HepG2 (cell line): Measurements from ENCODE around the gene CENPO. TPM values are rescaled to one million over a fixed set of nuclear protein-coding genes. Genes with fewer than 3 reads are reported as not detected.

ENCODE experiments used
- ATAC-seq: fragments of 200-7000 bp; cut with Tn5 transposase; 3 replicates; pipeline ENCODE4 v1.9.1; 2020; ENCODE audit warnings: mild to moderate bottlenecking, moderate library complexity
- BruUV-seq: library from RNA; stranded (reverse); fragments of 400-500 nt; replicated peaks from 2 replicates; lab custom pipeline; 2021; lab: Mats Ljungman, UMichigan
- CTCF ChIA-PET: fragments of 300-600 bp; formaldehyde crosslinking; extraction: SDS; loops from one replicate; lab custom pipeline; 2021; ENCODE audit warnings: low total read pairs, inconsistent platforms, low intra/inter-chr PET ratio; lab: Yijun Ruan, JAX
- POLR2A ChIA-PET: fragments of 350-600 bp; sonication (Branson Sonifier 250); formaldehyde crosslinking; loops from one replicate; lab custom pipeline; 2020; ENCODE audit warnings: antibody characterized with exemption, inconsistent platforms; lab: Yijun Ruan, JAX
- DNase-seq: peaks from one replicate; pipeline ENCODE4 v3.0.0-alpha.2; 2015; ENCODE audit warnings: low spot score
- FAIRE-seq: peaks from 3 replicates; lab custom pipeline; 2011; peaks lifted over from hg19 to GRCh38; lab: Jason Lieb, UNC
- H2AFZ ChIP-seq: one replicate; pipeline ENCODE4 v1.6.1; 2011; ENCODE audit warnings: low read length, inconsistent platforms
- H3K27ac ChIP-seq: fragments of 300-600 bp; 3 replicates; pipeline ENCODE4 v1.8.0; 2011; ENCODE audit warnings: mixed run types, mild to moderate bottlenecking, mixed read lengths, low read length, inconsistent platforms; ENCODE audit not compliant: insufficient read depth; ENCODE audit errors: extremely low read length
- H3K27me3 ChIP-seq, 2 experiments: fragments of 200-600 bp in 1 of 2; 2 replicates in 1 of 2; 3 replicates in 1 of 2; pipeline versions ENCODE4 v1.6.0 to v1.8.0; 2011; ENCODE audit warnings: low read length in 2 of 2, mild to moderate bottlenecking in 2 of 2, moderate library complexity in 2 of 2, inconsistent platforms in 1 of 2; ENCODE audit not compliant: insufficient read depth in 2 of 2, control insufficient read depth in 1 of 2
- H3K36me3 ChIP-seq, 2 experiments: fragments of 200-600 bp in 1 of 2; replicated peaks in 1 of 2; 2 replicates in 1 of 2; 3 replicates in 1 of 2; pipeline versions ENCODE4 v1.5.1 to v1.8.0; 2011; ENCODE audit warnings: low read length in 2 of 2, inconsistent platforms in 1 of 2; ENCODE audit not compliant: insufficient read depth in 2 of 2, control insufficient read depth in 1 of 2
- H3K4me1 ChIP-seq: 2 replicates; pipeline ENCODE4 v1.5.1; 2012; ENCODE audit warnings: low read length, inconsistent platforms; ENCODE audit not compliant: insufficient read depth
- H3K4me2 ChIP-seq: 2 replicates; pipeline ENCODE4 v1.6.0; 2011; ENCODE audit warnings: low read depth, low read length, inconsistent platforms
- H3K4me3 ChIP-seq, 3 experiments: fragments of 200-600 bp in 1 of 3; sonication (generic), shearing (Covaris generic) in 1 of 3; replicated peaks in 1 of 3; 2 replicates each; pipeline ENCODE4 v1.5.1; 2011 to 2016; ENCODE audit warnings: low read length in 3 of 3, inconsistent platforms in 2 of 3, low read depth in 2 of 3, mild to moderate bottlenecking in 2 of 3, control low read depth in 1 of 3, mixed read lengths in 1 of 3; ENCODE audit not compliant: insufficient read depth in 1 of 3
- H3K79me2 ChIP-seq: one replicate; pipeline ENCODE4 v1.6.1; 2011; ENCODE audit warnings: low read length, inconsistent platforms; ENCODE audit not compliant: insufficient read depth
- H3K9ac ChIP-seq: 2 replicates; pipeline ENCODE4 v1.6.0; 2011; ENCODE audit warnings: mild to moderate bottlenecking, low read depth, low read length, inconsistent platforms; ENCODE audit not compliant: insufficient read depth
- H3K9me3 ChIP-seq: 2 replicates; pipeline ENCODE4 v1.5.1; 2012; ENCODE audit warnings: mild to moderate bottlenecking, low read length
- H4K20me1 ChIP-seq: 2 replicates; pipeline ENCODE4 v1.6.0; 2011; ENCODE audit warnings: inconsistent platforms, mild to moderate bottlenecking, low read length, moderate library complexity; ENCODE audit not compliant: insufficient read depth
- AKNA ChIP-seq: sonication (generic); formaldehyde crosslinking; IDR thresholded peaks from 2 replicates; pipeline ENCODE4 v1.4.0; 2020; ENCODE audit warnings: missing genetic modification reagents, borderline replicate concordance
- FOXM1 ChIP-seq: sonication (generic); formaldehyde crosslinking; IDR thresholded peaks from 2 replicates; pipeline ENCODE4 v1.5.0; 2020; ENCODE audit warnings: missing genetic modification reagents
- PPARG ChIP-seq: conservative IDR thresholded peaks from 2 replicates; pipeline ENCODE4 v1.6.1; 2016; ENCODE audit warnings: missing biosample characterization, missing genetic modification reagents
- ZC3H13 ChIP-seq: sonication (generic); formaldehyde crosslinking; IDR thresholded peaks from 2 replicates; pipeline ENCODE4 v1.8.1; 2023; ENCODE audit warnings: mild to moderate bottlenecking, missing genetic modification reagents, moderate library complexity
- ZFP37 ChIP-seq: sonication (generic); formaldehyde crosslinking; IDR thresholded peaks from 2 replicates; pipeline ENCODE4 v1.4.0; 2020; ENCODE audit warnings: missing genetic modification reagents, borderline replicate concordance
- ZNF251 ChIP-seq: sonication (generic); formaldehyde crosslinking; IDR thresholded peaks from 2 replicates; pipeline ENCODE4 v1.9.0; 2021; ENCODE audit warnings: mild to moderate bottlenecking, missing genetic modification reagents
- ZNF572 ChIP-seq: sonication (generic); formaldehyde crosslinking; IDR thresholded peaks from 2 replicates; pipeline ENCODE4 v1.5.1; 2020; ENCODE audit warnings: mild to moderate bottlenecking, missing genetic modification reagents
- ZNF883 ChIP-seq: sonication (generic); formaldehyde crosslinking; IDR thresholded peaks from 2 replicates; pipeline ENCODE4 v1.5.1; 2020; ENCODE audit warnings: mild to moderate bottlenecking, missing genetic modification reagents; ENCODE audit errors: not compliant biosample characterization
- WGBS: methylation state at CpG from one replicate; pipeline ENCODE4 v1.1.6; 2017; ENCODE audit warnings: low lambda C conversion rate; 5-methylcytosine and 5-hydroxymethylcytosine counted together
- in situ Hi-C: cut with HindIII; loops from 2 replicates; pipeline ENCODE4 v1.10.0; 2017; ENCODE audit warnings: low pct_unique_long_range_greater_than_20kb; ENCODE audit not compliant: extremely low pct_ligation_motif_present
- intact Hi-C: fragments of 100-400 bp; cut with micrococcal nuclease; formaldehyde crosslinking; loops from one replicate; pipeline ENCODE4 v1.10.0; 2022; ENCODE audit not compliant: unreplicated experiment
- polyA plus RNA-seq, 8 experiments: library from polyadenylated mRNA; depleted of rRNA in 3 of 8; stranded (reverse) in 7 of 8; unstranded in 1 of 8; fragments of >200 nt; fragmentation: Illumina TruSeq in 4 of 8; extraction: Trizol in 4 of 8; gene quantifications; 2 replicates each; pipeline versions ENCODE4 v1.2.1 to v1.2.3, GENCODE V29; 2011 to 2016; ENCODE audit warnings: low read depth in 4 of 8, missing spikeins in 1 of 8, mixed read lengths in 1 of 8; ENCODE audit not compliant: insufficient read depth in 1 of 8
- total RNA-seq, 5 experiments: library from RNA; depleted of rRNA; stranded (reverse); fragments of >200 nt; fragmentation: Illumina TruSeq; extraction: Trizol; gene quantifications; 2 replicates each; pipeline ENCODE4 v1.2.3, GENCODE V29; 2016; ENCODE audit warnings: low read depth in 1 of 5

The CENPO gene
- total and polyA plus RNA-seq, 2 of the 13 experiments (the other 11 are each of a cell fraction or from before 2014, with no cell fraction given): 19.7 to 35.5 TPM

DNA sequence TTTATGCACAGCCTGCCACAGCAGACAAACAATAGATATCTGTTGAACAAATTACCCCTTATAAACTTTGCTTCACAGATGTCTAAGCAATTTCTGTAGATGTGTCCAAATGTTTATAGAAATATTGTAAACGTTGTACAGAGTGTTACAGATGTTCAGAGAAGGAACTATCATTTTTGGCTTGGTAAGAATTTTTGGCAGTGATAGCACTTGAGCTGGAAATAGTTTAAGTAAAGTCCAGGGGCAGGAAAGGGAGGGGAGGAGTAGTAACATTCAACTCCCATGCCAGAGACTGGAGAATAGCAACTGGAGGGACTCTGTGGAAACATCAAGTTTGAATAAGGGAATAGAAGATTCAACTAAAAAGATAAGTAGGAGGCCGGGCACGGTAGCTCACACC, 4.4 kb upstream of the CENPO start:
- intact Hi-C loops: no loop called here
- peaks cover 29% of the 10 kb centered on the region for H3K4me1 ChIP-seq
- DNase-seq: no peak
- H3K27ac ChIP-seq: no peak overlapping the region
- TF ChIP-seq ZFP37 (CRISPR knock-in tag) (no peak), ZNF883 (CRISPR knock-in tag) (no peak), AKNA (CRISPR knock-in tag) (no peak), ZC3H13 (CRISPR knock-in tag) (no peak), ZNF572 (CRISPR knock-in tag) (no peak), ZNF251 (CRISPR knock-in tag) (no peak), PPARG (CRISPR knock-in tag) (no peak), FOXM1 (no peak)
- TF ChIP-seq, all 625 proteins: peak for 0
- H3K36me3 ChIP-seq: peaks cover 0 to 12% of the 10 kb centered on the region in 2 experiments; a peak in 1 of 5 replicates
- FAIRE-seq: no peak
- H2AFZ ChIP-seq: no peak overlapping the region
- peaks cover 3% of the 10 kb centered on the region for H3K79me2 ChIP-seq
- no peaks in the 10 kb centered on the region; a peak in 1 of 5 replicates for H3K27me3 ChIP-seq
- in situ Hi-C loops: no loop called here
- BruUV-seq: no TSS peak
- no peaks in the 10 kb centered on the region for H3K9me3 ChIP-seq
- ATAC-seq: no peak
- H3K4me2 ChIP-seq: no peak overlapping the region
- POLR2A ChIA-PET: no interaction called here
- H3K9ac ChIP-seq: no peak overlapping the region
- CTCF ChIA-PET: no interaction called here
- WGBS: 59% methylated on average over 3 of the region's 3 CpGs
- H3K4me3 ChIP-seq: no peak overlapping the region
- H4K20me1 ChIP-seq: no peaks in the 10 kb centered on the region
